Thyroid gland (tissue), 4 donors: Measurements from ENCODE around the gene SPRN. TPM values are rescaled to one million over a fixed set of nuclear protein-coding genes. Genes with fewer than 3 reads are reported as not detected.
A peak's percentile ranks its signal among the peaks of the same experiment; 100 is the strongest.

Source experiments
- DNase-seq, 2 donors: peaks; one replicate each; pipeline ENCODE4 v3.0.0-alpha.2; 2019
- H3K27ac ChIP-seq, 3 donors: fragments of 200-600 bp; sonication (generic); 1 replicate in 2 of 3; 2 replicates in 1 of 3; pipeline ENCODE4 v1.5.1; 2016 to 2019; ENCODE audit warnings: mild to moderate bottlenecking in 1 of 3, moderate library complexity in 1 of 3
- H3K27me3 ChIP-seq: fragments of 200-600 bp; sonication (generic); one replicate; pipeline ENCODE4 v1.5.1; 2019
- H3K36me3 ChIP-seq, 2 donors: fragments of 200-600 bp; sonication (generic); one replicate each; pipeline ENCODE4 v1.5.1; 2016 to 2019
- H3K4me1 ChIP-seq, 2 donors: fragments of 200-600 bp; sonication (generic); one replicate each; pipeline ENCODE4 v1.5.1; 2017 to 2019
- H3K4me3 ChIP-seq, 3 donors: fragments of 200-600 bp; sonication (generic); replicated peaks in 1 of 3; 1 replicate in 2 of 3; 2 replicates in 1 of 3; pipeline ENCODE4 v1.5.1; 2016; ENCODE audit warnings: mild to moderate bottlenecking in 1 of 3
- H3K9me3 ChIP-seq: fragments of 200-600 bp; sonication (generic); one replicate; pipeline ENCODE4 v1.5.1; 2017
- POLR2A ChIP-seq, 2 donors: fragments of 450-650 bp; IDR thresholded peaks; one replicate each; pipeline ENCODE4 v1.6.1; 2017; ENCODE audit warnings: antibody characterized with exemption in 2 of 2, mild to moderate bottlenecking in 2 of 2, moderate library complexity in 1 of 2
- WGBS, 2 donors: methylation state at CpG; one replicate each; pipeline ENCODE4 v1.1.5; 2017; 5-methylcytosine and 5-hydroxymethylcytosine counted together
- intact Hi-C: fragments of 100-400 bp; cut with DNase I; formaldehyde crosslinking; loops from one replicate; pipeline ENCODE4 v1.15.1; 2023
- total RNA-seq, 4 donors: library from RNA; depleted of rRNA; stranded (reverse); fragments of >200 nt; gene quantifications; one replicate each; pipeline ENCODE4 v1.2.3, GENCODE V29; 2016
- TF ChIP-seq, protein P1 (sequence below), 6 experiments: fragments of 200-600 bp in 3 of 6; fragments of 450-650 bp in 3 of 6; sonication (generic) in 3 of 6; IDR thresholded peaks; one replicate each; pipeline ENCODE4 v1.5.1; 2016 to 2019; ENCODE audit warnings: antibody characterized with exemption in 6 of 6, mild to moderate bottlenecking in 2 of 6, inconsistent platforms in 1 of 6, moderate library complexity in 1 of 6

SPRN gene
- total RNA-seq, 4 donors from 2014 or later = 0.15 TPM; not detected in 3

- Histone ChIP-seq H3K27me3 (no peaks in the 10 kb centered on the region), H3K4me3 (no peak overlapping the region), H3K4me1 (peaks cover 14 to 15% of the 10 kb centered on the region in 2 donors), H3K36me3 (peaks cover 12 to 20% of the 10 kb centered on the region in 2 donors), H3K27ac (no peak overlapping the region), H3K9me3 (no peaks in the 10 kb centered on the region)
- no peak for TF ChIP-seq POLR2A (IDR thresholded peaks at IDR 0.05)
- TF ChIP-seq, protein P1, sequence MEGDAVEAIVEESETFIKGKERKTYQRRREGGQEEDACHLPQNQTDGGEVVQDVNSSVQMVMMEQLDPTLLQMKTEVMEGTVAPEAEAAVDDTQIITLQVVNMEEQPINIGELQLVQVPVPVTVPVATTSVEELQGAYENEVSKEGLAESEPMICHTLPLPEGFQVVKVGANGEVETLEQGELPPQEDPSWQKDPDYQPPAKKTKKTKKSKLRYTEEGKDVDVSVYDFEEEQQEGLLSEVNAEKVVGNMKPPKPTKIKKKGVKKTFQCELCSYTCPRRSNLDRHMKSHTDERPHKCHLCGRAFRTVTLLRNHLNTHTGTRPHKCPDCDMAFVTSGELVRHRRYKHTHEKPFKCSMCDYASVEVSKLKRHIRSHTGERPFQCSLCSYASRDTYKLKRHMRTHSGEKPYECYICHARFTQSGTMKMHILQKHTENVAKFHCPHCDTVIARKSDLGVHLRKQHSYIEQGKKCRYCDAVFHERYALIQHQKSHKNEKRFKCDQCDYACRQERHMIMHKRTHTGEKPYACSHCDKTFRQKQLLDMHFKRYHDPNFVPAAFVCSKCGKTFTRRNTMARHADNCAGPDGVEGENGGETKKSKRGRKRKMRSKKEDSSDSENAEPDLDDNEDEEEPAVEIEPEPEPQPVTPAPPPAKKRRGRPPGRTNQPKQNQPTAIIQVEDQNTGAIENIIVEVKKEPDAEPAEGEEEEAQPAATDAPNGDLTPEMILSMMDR (IDR thresholded peaks at IDR 0.05) = no peak
- intact Hi-C loops = no loop called here
- WGBS, 2 donors = 96 to 98% methylated on average over 6 to 7 of the region's 7 CpGs
- no peak for DNase-seq
Observed at GRCh38 chr10:133397938-133398337, 26.5 kb downstream of the SPRN start.

DNA sequence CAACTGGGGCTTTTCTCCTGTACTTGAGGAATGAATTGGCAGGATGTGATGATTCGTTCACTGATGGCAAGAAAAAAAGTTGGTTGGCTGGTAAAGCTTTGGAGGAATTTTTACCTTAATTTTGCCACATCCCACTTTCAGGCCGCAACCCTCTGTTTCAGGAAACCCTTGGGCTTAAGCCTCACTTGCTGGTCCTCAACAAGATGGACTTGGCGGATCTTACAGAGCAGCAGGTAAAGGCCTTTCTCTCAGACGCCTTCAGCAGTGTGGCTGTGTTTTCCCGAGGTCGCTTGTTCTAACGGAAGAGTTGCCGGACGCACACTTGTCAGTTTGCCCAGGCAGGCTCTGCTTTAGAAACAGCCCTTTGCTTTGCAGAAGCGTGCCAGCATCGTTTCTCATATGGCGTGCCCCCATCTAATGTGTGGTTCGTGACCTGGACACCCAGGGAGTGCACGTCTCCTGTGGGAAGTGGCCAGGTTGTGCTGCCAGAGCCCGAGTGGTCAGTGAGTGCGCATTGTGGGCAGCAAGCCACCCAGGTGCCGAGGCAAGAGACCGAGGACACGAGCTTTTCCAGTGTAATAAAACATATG, 28.3 kb downstream of the SPRN start:
- 92 to 96% methylated on average over 17 to 19 of the region's 19 CpGs for WGBS, 2 donors
- Histone ChIP-seq H3K9me3 (no peaks in the 10 kb centered on the region), H3K4me1 (peaks cover 14 to 15% of the 10 kb centered on the region in 2 donors), H3K27me3 (no peaks in the 10 kb centered on the region), H3K36me3 (peaks cover 0 to 14% of the 10 kb centered on the region in 2 donors), H3K27ac (no peak overlapping the region), H3K4me3 (no peak overlapping the region)
- TF ChIP-seq, protein P1 (IDR thresholded peaks at IDR 0.05) = no peak
- no peak for TF ChIP-seq POLR2A (IDR thresholded peaks at IDR 0.05)
- DNase-seq = no peak
- intact Hi-C loops = no loop called here

- Histone ChIP-seq H3K4me1 (peaks cover 14 to 15% of the 10 kb centered on the region in 2 donors), H3K4me3 (peak overlapping the region; percentile 70 to 91 (median 77)), H3K36me3 (peaks cover 0 to 14% of the 10 kb centered on the region in 2 donors), H3K27me3 (no peaks in the 10 kb centered on the region), H3K9me3 (no peaks in the 10 kb centered on the region), H3K27ac (peak overlapping the region in 1 of 3 donors; percentile 67)
- TF ChIP-seq POLR2A (IDR thresholded peaks at IDR 0.05) = no peak
- TF ChIP-seq, protein P1 (IDR thresholded peaks at IDR 0.05) = no peak
- intact Hi-C loops = no loop called here
- WGBS, 2 donors = 27 to 31% methylated on average over 20 to 21 of the region's 21 CpGs
- no peak for DNase-seq
Observed at GRCh38 chr10:133394801-133395221, 29.6 kb downstream of the SPRN start.

DNA sequence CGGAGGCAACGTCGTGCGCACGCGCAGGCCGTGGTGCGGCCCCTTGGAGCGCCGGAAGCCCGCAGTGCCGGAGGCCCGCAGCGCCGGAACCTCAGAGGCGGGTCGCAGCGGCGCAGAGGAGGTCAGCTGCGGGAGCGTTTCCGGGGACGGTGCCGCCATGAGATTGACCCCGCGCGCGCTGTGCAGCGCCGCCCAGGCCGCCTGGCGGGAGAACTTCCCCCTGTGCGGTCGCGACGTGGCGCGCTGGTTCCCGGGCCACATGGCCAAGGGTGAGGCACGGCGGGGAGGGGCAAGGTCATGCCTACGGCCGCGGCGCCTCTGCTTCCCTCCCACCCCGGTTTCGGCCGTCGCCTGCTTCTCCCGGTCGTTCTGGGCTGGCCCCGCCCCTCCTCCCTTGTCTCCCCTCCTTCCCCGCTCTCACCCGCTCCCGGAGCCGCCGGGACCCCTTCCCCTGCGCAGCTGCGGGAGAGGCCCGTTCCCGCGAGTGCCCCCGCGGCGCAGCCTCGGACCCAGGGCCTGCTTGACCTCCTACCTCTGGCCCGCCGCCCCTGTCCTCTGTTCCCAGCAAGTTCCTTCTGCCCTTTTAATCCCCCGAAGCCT, 30.3 kb downstream of the SPRN start, which contains the start of gene MTG1:
Gene MTG1 (plus strand): TSS at position 94 of the 600 bp plus-strand sequence. CDS start 64 bp downstream, at position 158.
- intact Hi-C loops = no loop called here
- no peaks in the 10 kb centered on the region for H3K27me3 ChIP-seq
- H3K4me1 ChIP-seq = peaks cover 14 to 15% of the 10 kb centered on the region in 2 donors
- peak; percentile 94 to 96 for DNase-seq
- H3K9me3 ChIP-seq = no peaks in the 10 kb centered on the region
- peak within 1 kb of the TSS; percentile 70 to 91 (median 77) for H3K4me3 ChIP-seq
- H3K36me3 ChIP-seq = peaks cover 0 to 9% of the 10 kb centered on the region in 2 donors
- H3K27ac ChIP-seq = peak within 1 kb of the TSS; percentile 0 to 67 (median 62)
- WGBS, 2 donors = 0 to 1% methylated on average over 23 to 65 of the region's 69 CpGs
- TF ChIP-seq POLR2A (IDR thresholded peaks at IDR 0.05) = peak in 1 of 2 donors; percentile 83
- TF ChIP-seq, protein P1 (IDR thresholded peaks at IDR 0.05) = peak in 3 of 6 experiments; percentile 13 to 35 (median 23)
